ENCODE data around the gene APLP2.

APLP2 gene

DNA sequence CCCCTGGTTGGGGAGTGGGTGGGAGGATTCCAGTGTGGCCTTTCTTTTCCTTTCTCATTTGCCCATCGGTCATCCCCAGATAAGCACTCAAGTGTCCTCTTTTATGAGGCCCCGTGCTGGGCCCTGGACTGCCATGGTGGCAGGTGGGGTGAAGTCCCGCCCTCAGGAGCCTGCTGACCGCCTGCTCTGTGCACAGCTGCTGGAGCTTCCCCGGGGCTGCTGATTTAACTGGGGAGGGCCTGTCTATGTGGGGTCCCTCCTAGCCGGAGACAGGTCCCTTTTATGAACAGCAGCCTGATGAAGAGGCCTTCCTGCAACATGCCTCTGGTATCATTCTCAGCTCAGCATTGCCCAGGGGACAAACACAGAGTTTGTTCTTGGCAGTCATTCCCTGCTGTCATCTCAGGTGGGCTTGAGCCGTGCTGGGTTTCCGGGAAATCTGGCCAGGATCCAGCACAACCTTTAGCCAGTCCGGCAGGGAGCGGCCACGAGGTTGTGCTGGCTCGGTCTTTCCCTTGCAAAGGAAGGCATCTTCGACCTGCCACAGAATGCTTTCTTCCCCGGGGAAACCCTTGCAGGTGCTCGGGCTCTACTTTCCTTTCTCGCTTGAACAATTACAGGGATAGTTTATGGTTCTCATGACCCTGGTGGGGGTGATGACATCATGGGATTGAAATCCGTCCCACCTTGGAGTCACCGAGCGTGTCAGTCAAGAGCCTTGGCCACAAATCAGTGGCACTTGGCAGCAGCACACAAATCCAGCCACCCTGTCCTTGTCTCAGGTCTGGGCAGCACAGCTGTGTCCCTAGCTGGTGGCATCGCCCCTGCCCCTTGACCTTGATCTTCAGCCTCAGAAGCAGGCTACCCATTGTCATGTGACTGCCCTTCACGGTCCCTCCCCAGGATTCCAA lies 110.0 kb downstream of the APLP2 start (continued):
- TF ChIP-seq POU6F1 (CRISPR knock-in tag; IDR thresholded peaks at IDR 0.05; ENCODE audit: borderline replicate concordance, low read depth) (no peak), OSR1 (CRISPR knock-in tag; IDR thresholded peaks at IDR 0.05) (no peak), ESRRG (CRISPR knock-in tag; IDR thresholded peaks at IDR 0.05) (no peak), ARNTL (CRISPR knock-in tag; IDR thresholded peaks at IDR 0.05; ENCODE audit: borderline replicate concordance, low read depth) (no peak), ZC3H10 (CRISPR knock-in tag; IDR thresholded peaks at IDR 0.05) (no peak), CSDC2 (CRISPR knock-in tag; IDR thresholded peaks at IDR 0.05) (no peak), ZFP30 (CRISPR knock-in tag; IDR thresholded peaks at IDR 0.05) (no peak)
- TF ChIP-seq, protein P1, sequence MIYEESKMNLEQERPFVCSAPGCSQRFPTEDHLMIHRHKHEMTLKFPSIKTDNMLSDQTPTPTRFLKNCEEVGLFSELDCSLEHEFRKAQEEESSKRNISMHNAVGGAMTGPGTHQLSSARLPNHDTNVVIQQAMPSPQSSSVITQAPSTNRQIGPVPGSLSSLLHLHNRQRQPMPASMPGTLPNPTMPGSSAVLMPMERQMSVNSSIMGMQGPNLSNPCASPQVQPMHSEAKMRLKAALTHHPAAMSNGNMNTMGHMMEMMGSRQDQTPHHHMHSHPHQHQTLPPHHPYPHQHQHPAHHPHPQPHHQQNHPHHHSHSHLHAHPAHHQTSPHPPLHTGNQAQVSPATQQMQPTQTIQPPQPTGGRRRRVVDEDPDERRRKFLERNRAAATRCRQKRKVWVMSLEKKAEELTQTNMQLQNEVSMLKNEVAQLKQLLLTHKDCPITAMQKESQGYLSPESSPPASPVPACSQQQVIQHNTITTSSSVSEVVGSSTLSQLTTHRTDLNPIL (CRISPR knock-in tag; IDR thresholded peaks at IDR 0.05; ENCODE audit: low read depth), result no peak

DNA sequence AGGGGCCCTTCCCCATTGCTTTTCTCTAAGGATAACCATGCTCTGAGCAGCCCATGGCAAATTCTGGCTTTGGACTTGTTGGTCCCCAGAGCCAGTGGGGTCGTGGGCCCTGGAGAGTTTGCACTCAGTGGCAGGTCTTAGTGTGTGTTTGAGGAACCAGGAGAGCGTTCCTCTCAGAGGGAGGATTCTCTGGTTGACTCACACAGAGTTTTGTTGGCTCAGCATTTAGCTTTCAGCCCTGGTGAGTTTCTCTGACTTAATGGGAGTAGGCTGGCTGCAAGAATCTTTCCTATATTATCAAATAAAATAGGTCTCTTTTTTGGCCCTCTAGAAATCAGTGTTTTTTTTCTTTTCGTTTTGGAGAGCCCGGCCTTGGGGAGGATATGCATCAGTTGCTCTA lies 110.8 kb downstream of the APLP2 start:
- no peak for TF ChIP-seq BACH2 (CRISPR knock-in tag; IDR thresholded peaks at IDR 0.05; ENCODE audit: borderline replicate concordance)
- TF ChIP-seq CSDC2 (CRISPR knock-in tag; IDR thresholded peaks at IDR 0.05), result no peak
- no peak for TF ChIP-seq ISL1 (CRISPR knock-in tag; IDR thresholded peaks at IDR 0.05)
- TF ChIP-seq, protein P2, sequence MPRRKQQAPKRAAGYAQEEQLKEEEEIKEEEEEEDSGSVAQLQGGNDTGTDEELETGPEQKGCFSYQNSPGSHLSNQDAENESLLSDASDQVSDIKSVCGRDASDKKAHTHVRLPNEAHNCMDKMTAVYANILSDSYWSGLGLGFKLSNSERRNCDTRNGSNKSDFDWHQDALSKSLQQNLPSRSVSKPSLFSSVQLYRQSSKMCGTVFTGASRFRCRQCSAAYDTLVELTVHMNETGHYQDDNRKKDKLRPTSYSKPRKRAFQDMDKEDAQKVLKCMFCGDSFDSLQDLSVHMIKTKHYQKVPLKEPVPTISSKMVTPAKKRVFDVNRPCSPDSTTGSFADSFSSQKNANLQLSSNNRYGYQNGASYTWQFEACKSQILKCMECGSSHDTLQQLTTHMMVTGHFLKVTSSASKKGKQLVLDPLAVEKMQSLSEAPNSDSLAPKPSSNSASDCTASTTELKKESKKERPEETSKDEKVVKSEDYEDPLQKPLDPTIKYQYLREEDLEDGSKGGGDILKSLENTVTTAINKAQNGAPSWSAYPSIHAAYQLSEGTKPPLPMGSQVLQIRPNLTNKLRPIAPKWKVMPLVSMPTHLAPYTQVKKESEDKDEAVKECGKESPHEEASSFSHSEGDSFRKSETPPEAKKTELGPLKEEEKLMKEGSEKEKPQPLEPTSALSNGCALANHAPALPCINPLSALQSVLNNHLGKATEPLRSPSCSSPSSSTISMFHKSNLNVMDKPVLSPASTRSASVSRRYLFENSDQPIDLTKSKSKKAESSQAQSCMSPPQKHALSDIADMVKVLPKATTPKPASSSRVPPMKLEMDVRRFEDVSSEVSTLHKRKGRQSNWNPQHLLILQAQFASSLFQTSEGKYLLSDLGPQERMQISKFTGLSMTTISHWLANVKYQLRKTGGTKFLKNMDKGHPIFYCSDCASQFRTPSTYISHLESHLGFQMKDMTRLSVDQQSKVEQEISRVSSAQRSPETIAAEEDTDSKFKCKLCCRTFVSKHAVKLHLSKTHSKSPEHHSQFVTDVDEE (CRISPR knock-in tag; IDR thresholded peaks at IDR 0.05), result no peak
- TF ChIP-seq ZFP3 (CRISPR knock-in tag; IDR thresholded peaks at IDR 0.05), result no peak
- TF ChIP-seq POU6F1 (CRISPR knock-in tag; IDR thresholded peaks at IDR 0.05; ENCODE audit: borderline replicate concordance, low read depth), result no peak
- no peak for TF ChIP-seq SNAI2 (CRISPR knock-in tag; IDR thresholded peaks at IDR 0.05)
- no peak for TF ChIP-seq PPARA (CRISPR knock-in tag; IDR thresholded peaks at IDR 0.05; ENCODE audit: borderline replicate concordance)
- no peak for TF ChIP-seq CSRNP3 (CRISPR knock-in tag; IDR thresholded peaks at IDR 0.05)
- no peak for TF ChIP-seq ZNF70 (CRISPR knock-in tag; IDR thresholded peaks at IDR 0.05)
- TF ChIP-seq, protein P1 (CRISPR knock-in tag; IDR thresholded peaks at IDR 0.05; ENCODE audit: low read depth), result no peak
- TF ChIP-seq ZNF565 (CRISPR knock-in tag; conservative IDR thresholded peaks at IDR 0.05; ENCODE audit: low read depth), result no peak
- no peak for TF ChIP-seq TCF4 (CRISPR knock-in tag; IDR thresholded peaks at IDR 0.05; ENCODE audit: borderline replicate concordance)
- no peak for TF ChIP-seq ZNF8 (CRISPR knock-in tag; IDR thresholded peaks at IDR 0.05)
- TF ChIP-seq ARNTL (CRISPR knock-in tag; IDR thresholded peaks at IDR 0.05; ENCODE audit: borderline replicate concordance, low read depth), result no peak
- TF ChIP-seq ZC3H10 (CRISPR knock-in tag; IDR thresholded peaks at IDR 0.05), result no peak
- no peak for TF ChIP-seq ZFP30 (CRISPR knock-in tag; IDR thresholded peaks at IDR 0.05)
- no peak for TF ChIP-seq ESRRG (CRISPR knock-in tag; IDR thresholded peaks at IDR 0.05)
- no peak for TF ChIP-seq TOX (CRISPR knock-in tag; IDR thresholded peaks at IDR 0.05; ENCODE audit: borderline replicate concordance)
- TF ChIP-seq RARB (CRISPR knock-in tag; IDR thresholded peaks at IDR 0.05), result no peak
- no peak for ATAC-seq

Measured in SK-N-SH treated with all-trans-retinoic acid at 6 μM for 48 hours (cell line).